Cardiac muscle cell (in vitro differentiated cells and primary cell): ENCODE data around the gene ADRA2C. TPM values are rescaled to one million over a fixed set of nuclear protein-coding genes. Genes with fewer than 3 reads are reported as not detected.

ENCODE experiments used
- DNase-seq, 2 donors: peaks; one replicate each; pipeline versions ENCODE4 v3.0.0 to v3.0.0-alpha.2; 2010 to 2017; ENCODE audit warnings: low read depth in 1 of 2, low spot score in 1 of 2
- H3K27ac ChIP-seq: fragments of 200-600 bp; sonication (generic); 2 replicates; pipeline ENCODE4 v1.5.1; 2016
- H3K27me3 ChIP-seq: fragments of 200-600 bp; sonication (generic); 2 replicates; pipeline ENCODE4 v1.6.0; 2016; ENCODE audit warnings: control low read depth
- H3K36me3 ChIP-seq: fragments of 200-600 bp; sonication (generic); 2 replicates; pipeline ENCODE4 v1.5.1; 2016; ENCODE audit warnings: control low read depth
- H3K4me1 ChIP-seq: fragments of 200-600 bp; sonication (generic); 2 replicates; pipeline ENCODE4 v1.8.1; 2017; ENCODE audit warnings: low read depth, mild to moderate bottlenecking, mixed run types
- H3K4me3 ChIP-seq: fragments of 200-600 bp; sonication (generic); 2 replicates; pipeline ENCODE4 v1.5.1; 2016; ENCODE audit warnings: mild to moderate bottlenecking
- H3K9me3 ChIP-seq: fragments of 200-600 bp; sonication (generic); 2 replicates; pipeline ENCODE4 v1.5.1; 2017; ENCODE audit warnings: low read depth, mild to moderate bottlenecking, control low read depth
- CTCF ChIP-seq: IDR thresholded peaks from 2 replicates; pipeline ENCODE4 v1.5.1; 2012; ENCODE audit warnings: low read depth, mild to moderate bottlenecking, low read length
- polyA plus RNA-seq: library from polyadenylated mRNA; unstranded; fragments of >200 nt; fragmentation: Nextera tagmentation; extraction: Ambion mirVana; gene quantifications from 2 replicates; pipeline ENCODE4 v1.2.1, GENCODE V29; 2016
- total RNA-seq: library from RNA; depleted of rRNA; stranded (reverse); fragments of >200 nt; gene quantifications from 2 replicates; pipeline ENCODE4 v1.2.3, GENCODE V29; 2016

Gene ADRA2C
- total and polyA plus RNA-seq, 2 experiments from 2014 or later: 8.5 to 8.6 TPM

GRCh38 chr4:3723232-3723642, 42.9 kb upstream of the ADRA2C start:
- Histone ChIP-seq H3K27me3 (peaks cover 46% of the 10 kb centered on the region), H3K9me3 (no peaks in the 10 kb centered on the region), H3K27ac (no peak overlapping the region), H3K36me3 (no peaks in the 10 kb centered on the region), H3K4me1 (peaks cover 3% of the 10 kb centered on the region), H3K4me3 (no peak overlapping the region)
- DNase-seq: no peak
- TF ChIP-seq CTCF: no peak

- no peaks in the 10 kb centered on the region for H3K9me3 ChIP-seq
- H3K27ac ChIP-seq: no peak overlapping the region
- peaks cover 46% of the 10 kb centered on the region for H3K27me3 ChIP-seq
- DNase-seq: peak in 1 of 2 donors; percentile 15
- peaks cover 3% of the 10 kb centered on the region for H3K4me1 ChIP-seq
- no peaks in the 10 kb centered on the region for H3K36me3 ChIP-seq
- no peak overlapping the region for H3K4me3 ChIP-seq
- TF ChIP-seq CTCF: no peak
Measured at GRCh38 chr4:3724319-3725231, 41.6 kb upstream of the ADRA2C start.

GRCh38 chr4:3725936-3726870, 40.0 kb upstream of the ADRA2C start:
- DNase-seq: no peak
- Histone ChIP-seq H3K9me3 (no peaks in the 10 kb centered on the region), H3K27ac (no peak overlapping the region), H3K36me3 (no peaks in the 10 kb centered on the region), H3K27me3 (peaks cover 46% of the 10 kb centered on the region), H3K4me1 (peaks cover 3% of the 10 kb centered on the region), H3K4me3 (no peak overlapping the region)
- no peak for TF ChIP-seq CTCF

GRCh38 chr4:3727847-3728469, 38.2 kb upstream of the ADRA2C start:
- TF ChIP-seq CTCF: no peak
- H3K4me1 ChIP-seq: peaks cover 3% of the 10 kb centered on the region
- no peak overlapping the region for H3K4me3 ChIP-seq
- peaks cover 42% of the 10 kb centered on the region for H3K27me3 ChIP-seq
- H3K27ac ChIP-seq: no peak overlapping the region
- DNase-seq: no peak
- no peaks in the 10 kb centered on the region for H3K9me3 ChIP-seq
- H3K36me3 ChIP-seq: no peaks in the 10 kb centered on the region

- TF ChIP-seq CTCF: no peak
- no peak overlapping the region for H3K4me3 ChIP-seq
- H3K27ac ChIP-seq: no peak overlapping the region
- DNase-seq: peak in 1 of 2 donors; percentile 4
- no peaks in the 10 kb centered on the region for H3K9me3 ChIP-seq
- H3K4me1 ChIP-seq: peaks cover 3% of the 10 kb centered on the region
- peaks cover 28% of the 10 kb centered on the region for H3K27me3 ChIP-seq
- H3K36me3 ChIP-seq: no peaks in the 10 kb centered on the region
Measured at GRCh38 chr4:3729188-3729881, 36.9 kb upstream of the ADRA2C start.
